Activated CD8-positive, alpha-beta T cell treated with anti-CD3 and anti-CD28 coated beads for 36 hours (primary cell): Measurements from ENCODE around the gene RPL39L. TPM values are rescaled to one million over a fixed set of nuclear protein-coding genes. Genes with fewer than 3 reads are reported as not detected.

Source experiments
- ATAC-seq: fragments of 200-7000 bp; cut with Tn5 transposase; one replicate; pipeline ENCODE4 v1.10.0; 2021; ENCODE audit warnings: mild to moderate bottlenecking, moderate library complexity
- CTCF ChIA-PET: fragments of 350-600 bp; sonication (Branson Sonifier 250); formaldehyde crosslinking; loops from one replicate; lab custom pipeline; 2021; ENCODE audit warnings: antibody characterized with exemption; lab: Charles Lee
- POLR2A ChIA-PET: fragments of 350-600 bp; sonication (Branson Sonifier 250); formaldehyde crosslinking; loops from one replicate; lab custom pipeline; 2021; ENCODE audit warnings: antibody characterized with exemption; lab: Charles Lee
- DNase-seq: peaks from one replicate; pipeline ENCODE4 v3.0.0-alpha.2; 2020
- H3K27ac Mint-ChIP-seq: one replicate; pipeline ENCODE4 v1.8.0; 2021; ENCODE audit warnings: mild to moderate bottlenecking, mixed read lengths
- H3K27me3 Mint-ChIP-seq: one replicate; pipeline ENCODE4 v1.8.0; 2021; ENCODE audit warnings: mixed read lengths
- H3K36me3 Mint-ChIP-seq: one replicate; pipeline ENCODE4 v1.8.0; 2021; ENCODE audit warnings: low read depth, mixed read lengths
- H3K4me1 Mint-ChIP-seq: one replicate; pipeline ENCODE4 v1.8.0; 2021; ENCODE audit warnings: low read depth, mixed read lengths
- H3K4me3 Mint-ChIP-seq: one replicate; pipeline ENCODE4 v1.8.0; 2021; ENCODE audit warnings: mild to moderate bottlenecking, moderate library complexity, mixed read lengths
- H3K9me3 Mint-ChIP-seq: one replicate; pipeline ENCODE4 v1.8.0; 2021; ENCODE audit warnings: mixed read lengths
- intact Hi-C: fragments of 100-400 bp; cut with micrococcal nuclease; formaldehyde crosslinking; loops from one replicate; pipeline ENCODE4 v1.10.0; 2022
- total RNA-seq, 2 experiments: library from RNA; stranded (reverse); gene quantifications; one replicate each; pipeline ENCODE4 v1.2.3, GENCODE V29; 2021
- TF ChIP-seq, protein P1 (sequence below): fragments of 200-600 bp; IDR thresholded peaks from one replicate; pipeline ENCODE4 v1.8.0; 2022; ENCODE audit warnings: antibody characterized with exemption, mild to moderate bottlenecking

RPL39L gene
- total RNA-seq, 2 experiments from 2014 or later: 12.1 to 16.2 TPM

GRCh38 chr3:187162265-187162953, 23.1 kb upstream of the RPL39L start:
- peaks cover 1% of the 10 kb centered on the region for H3K9me3 Mint-ChIP-seq
- no peak for DNase-seq
- TF ChIP-seq, protein P1, sequence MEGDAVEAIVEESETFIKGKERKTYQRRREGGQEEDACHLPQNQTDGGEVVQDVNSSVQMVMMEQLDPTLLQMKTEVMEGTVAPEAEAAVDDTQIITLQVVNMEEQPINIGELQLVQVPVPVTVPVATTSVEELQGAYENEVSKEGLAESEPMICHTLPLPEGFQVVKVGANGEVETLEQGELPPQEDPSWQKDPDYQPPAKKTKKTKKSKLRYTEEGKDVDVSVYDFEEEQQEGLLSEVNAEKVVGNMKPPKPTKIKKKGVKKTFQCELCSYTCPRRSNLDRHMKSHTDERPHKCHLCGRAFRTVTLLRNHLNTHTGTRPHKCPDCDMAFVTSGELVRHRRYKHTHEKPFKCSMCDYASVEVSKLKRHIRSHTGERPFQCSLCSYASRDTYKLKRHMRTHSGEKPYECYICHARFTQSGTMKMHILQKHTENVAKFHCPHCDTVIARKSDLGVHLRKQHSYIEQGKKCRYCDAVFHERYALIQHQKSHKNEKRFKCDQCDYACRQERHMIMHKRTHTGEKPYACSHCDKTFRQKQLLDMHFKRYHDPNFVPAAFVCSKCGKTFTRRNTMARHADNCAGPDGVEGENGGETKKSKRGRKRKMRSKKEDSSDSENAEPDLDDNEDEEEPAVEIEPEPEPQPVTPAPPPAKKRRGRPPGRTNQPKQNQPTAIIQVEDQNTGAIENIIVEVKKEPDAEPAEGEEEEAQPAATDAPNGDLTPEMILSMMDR: no peak
- no peaks in the 10 kb centered on the region for H3K36me3 Mint-ChIP-seq
- H3K4me3 Mint-ChIP-seq: no peak overlapping the region
- CTCF ChIA-PET: interaction anchor here (1.1 to 7.2 kb wide), 8 partner anchors 12 to 341 kb away, joined by 3 to 166 read pairs (median 6); partner anchors contain the start of gene RPL39L
- ATAC-seq: no peak
- H3K4me1 Mint-ChIP-seq: no peaks in the 10 kb centered on the region
- POLR2A ChIA-PET: no interaction called here
- H3K27ac Mint-ChIP-seq: no peak overlapping the region
- no peaks in the 10 kb centered on the region for H3K27me3 Mint-ChIP-seq
- intact Hi-C loops: no loop called here

- ATAC-seq: no peak
- Mint-ChIP-seq H3K36me3 (no peaks in the 10 kb centered on the region), H3K4me1 (no peaks in the 10 kb centered on the region), H3K4me3 (no peak overlapping the region), H3K27me3 (no peaks in the 10 kb centered on the region), H3K27ac (no peak overlapping the region), H3K9me3 (peaks cover 1% of the 10 kb centered on the region)
- ChIA-PET POLR2A (no interaction called here), CTCF (interaction anchor here (2.4 to 7.2 kb wide), 3 partner anchors 22 to 312 kb away, joined by 10 to 166 read pairs (median 16); partner anchors contain the start of gene RPL39L)
- TF ChIP-seq, protein P1: no peak
- intact Hi-C loops: no loop called here
- no peak for DNase-seq
Measured at GRCh38 chr3:187161556-187161955, 22.3 kb upstream of the RPL39L start.

DNA sequence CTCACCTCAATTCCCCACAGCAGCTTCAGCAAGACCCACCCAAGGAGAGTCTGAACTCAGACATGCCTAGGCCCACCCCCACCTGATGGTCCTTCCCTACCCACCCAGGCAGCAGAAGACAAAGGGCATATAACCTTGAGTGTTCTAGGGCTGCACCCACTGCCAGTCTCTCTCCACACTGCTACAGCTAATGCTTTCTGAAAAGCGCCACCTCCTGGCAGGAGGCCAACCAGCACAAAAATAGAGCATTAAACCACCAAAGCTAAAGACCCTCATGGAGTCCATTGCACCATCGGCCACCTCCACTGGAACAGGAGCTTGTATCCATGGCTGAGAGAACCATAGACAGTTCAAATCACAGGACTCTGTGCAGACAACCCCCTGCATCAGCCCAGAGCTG, 11.3 kb upstream of the RPL39L start:
- ChIA-PET CTCF (interaction anchor here (0.6 to 6.5 kb wide), 21 partner anchors 9 to 329 kb away, joined by 3 to 116 read pairs (median 9); partner anchors contain the start of gene RPL39L), POLR2A (interaction anchor here (1.2 to 1.6 kb wide), 4 partner anchors 9 to 44 kb away, joined by 3 to 7 read pairs (median 6); partner anchors contain the start of gene RPL39L)
- Mint-ChIP-seq H3K9me3 (peaks cover 7% of the 10 kb centered on the region), H3K4me1 (no peaks in the 10 kb centered on the region), H3K27ac (no peak overlapping the region), H3K36me3 (peaks cover 2% of the 10 kb centered on the region), H3K4me3 (no peak overlapping the region), H3K27me3 (no peaks in the 10 kb centered on the region)
- ATAC-seq: peak; percentile 86
- TF ChIP-seq, protein P1: peak; percentile 55
- DNase-seq: peak; percentile 85
- intact Hi-C loops: loop anchor here (5.0 kb wide), 1 partner anchor 38 kb away; no protein-coding TSS in a partner anchor

GRCh38 chr3:187150186-187150585, 10.9 kb upstream of the RPL39L start:
- no peak overlapping the region for H3K4me3 Mint-ChIP-seq
- ChIA-PET POLR2A (interaction anchor here (1.2 to 1.6 kb wide), 4 partner anchors 9 to 44 kb away, joined by 3 to 7 read pairs (median 6); partner anchors contain the start of gene RPL39L), CTCF (interaction anchor here (1.3 to 6.5 kb wide), 18 partner anchors 10 to 328 kb away, joined by 4 to 116 read pairs (median 9); partner anchors contain the start of gene RPL39L)
- intact Hi-C loops: loop anchor here (5.0 kb wide), 1 partner anchor 38 kb away; no protein-coding TSS in a partner anchor
- H3K27ac Mint-ChIP-seq: no peak overlapping the region
- H3K4me1 Mint-ChIP-seq: no peaks in the 10 kb centered on the region
- peaks cover 10% of the 10 kb centered on the region for H3K9me3 Mint-ChIP-seq
- no peak for DNase-seq
- peaks cover 2% of the 10 kb centered on the region for H3K36me3 Mint-ChIP-seq
- no peaks in the 10 kb centered on the region for H3K27me3 Mint-ChIP-seq
- TF ChIP-seq, protein P1: no peak
- ATAC-seq: no peak

- DNase-seq (no peak), ATAC-seq (no peak)
- no peaks in the 10 kb centered on the region for H3K4me1 Mint-ChIP-seq
- POLR2A ChIA-PET: no interaction called here
- no peaks in the 10 kb centered on the region for H3K27me3 Mint-ChIP-seq
- CTCF ChIA-PET: no interaction called here
- H3K36me3 Mint-ChIP-seq: peaks cover 2% of the 10 kb centered on the region
- H3K9me3 Mint-ChIP-seq: peaks cover 14% of the 10 kb centered on the region
- no peak overlapping the region for H3K4me3 Mint-ChIP-seq
- TF ChIP-seq, protein P1: no peak
- intact Hi-C loops: no loop called here
- H3K27ac Mint-ChIP-seq: no peak overlapping the region
Measured at GRCh38 chr3:187146389-187146788, 7.1 kb upstream of the RPL39L start.
